ENCODE measurements around the gene SMARCA4. TPM values are rescaled to one million over a fixed set of nuclear protein-coding genes. Genes with fewer than 3 reads are reported as not detected.

Gene SMARCA4
- total and polyA plus RNA-seq, 12 donors, result 46.3 to 124 (median 64.9) TPM

DNA sequence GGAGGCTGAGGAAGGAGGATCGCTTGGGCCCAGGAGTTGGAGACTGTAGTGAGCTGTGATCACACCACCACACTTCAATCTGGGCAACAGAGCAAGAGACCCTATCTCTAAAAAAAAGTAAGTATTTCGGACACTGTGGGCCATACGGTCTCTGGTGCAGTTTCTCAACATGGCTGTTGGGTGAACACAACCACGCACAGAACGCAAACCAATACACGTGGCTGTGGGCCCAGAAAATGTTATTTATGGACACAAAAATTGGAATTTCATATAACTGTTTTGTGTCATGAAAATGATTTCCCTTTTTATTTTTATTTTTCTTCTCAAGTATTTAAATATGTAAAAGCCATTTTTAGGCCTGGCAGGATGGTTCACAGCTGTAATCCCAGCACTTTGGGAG lies 147.9 kb downstream of the SMARCA4 start:
- intact Hi-C loops (cut with DNase I), result loop anchor here in 1 of 2 donors (10.0 kb wide), 1 partner anchor 74 kb away; no protein-coding TSS in a partner anchor
- WGBS, 4 donors, result 82 to 87% (median 86%) methylated on average over 6 of the region's 6 CpGs
- Histone ChIP-seq H3K27ac (peak overlapping the region in 1 of 5 donors; percentile 12), H3K4me1 (replicated peaks in 1 of 2) (no peaks in the 10 kb centered on the region), H3K9me3 (replicated peaks in 1 of 3) (no peaks in the 10 kb centered on the region), H3K27me3 (no peaks in the 10 kb centered on the region), H3K4me3 (no peak overlapping the region), H3K36me3 (replicated peaks in 1 of 2) (peaks cover 0 to 100% of the 10 kb centered on the region in 2 donors)
- DNase-seq, result no peak
- TF ChIP-seq POLR2A (IDR thresholded peaks at IDR 0.05), result no peak
- TF ChIP-seq, protein P1, sequence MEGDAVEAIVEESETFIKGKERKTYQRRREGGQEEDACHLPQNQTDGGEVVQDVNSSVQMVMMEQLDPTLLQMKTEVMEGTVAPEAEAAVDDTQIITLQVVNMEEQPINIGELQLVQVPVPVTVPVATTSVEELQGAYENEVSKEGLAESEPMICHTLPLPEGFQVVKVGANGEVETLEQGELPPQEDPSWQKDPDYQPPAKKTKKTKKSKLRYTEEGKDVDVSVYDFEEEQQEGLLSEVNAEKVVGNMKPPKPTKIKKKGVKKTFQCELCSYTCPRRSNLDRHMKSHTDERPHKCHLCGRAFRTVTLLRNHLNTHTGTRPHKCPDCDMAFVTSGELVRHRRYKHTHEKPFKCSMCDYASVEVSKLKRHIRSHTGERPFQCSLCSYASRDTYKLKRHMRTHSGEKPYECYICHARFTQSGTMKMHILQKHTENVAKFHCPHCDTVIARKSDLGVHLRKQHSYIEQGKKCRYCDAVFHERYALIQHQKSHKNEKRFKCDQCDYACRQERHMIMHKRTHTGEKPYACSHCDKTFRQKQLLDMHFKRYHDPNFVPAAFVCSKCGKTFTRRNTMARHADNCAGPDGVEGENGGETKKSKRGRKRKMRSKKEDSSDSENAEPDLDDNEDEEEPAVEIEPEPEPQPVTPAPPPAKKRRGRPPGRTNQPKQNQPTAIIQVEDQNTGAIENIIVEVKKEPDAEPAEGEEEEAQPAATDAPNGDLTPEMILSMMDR (IDR thresholded peaks at IDR 0.05), result no peak

DNA sequence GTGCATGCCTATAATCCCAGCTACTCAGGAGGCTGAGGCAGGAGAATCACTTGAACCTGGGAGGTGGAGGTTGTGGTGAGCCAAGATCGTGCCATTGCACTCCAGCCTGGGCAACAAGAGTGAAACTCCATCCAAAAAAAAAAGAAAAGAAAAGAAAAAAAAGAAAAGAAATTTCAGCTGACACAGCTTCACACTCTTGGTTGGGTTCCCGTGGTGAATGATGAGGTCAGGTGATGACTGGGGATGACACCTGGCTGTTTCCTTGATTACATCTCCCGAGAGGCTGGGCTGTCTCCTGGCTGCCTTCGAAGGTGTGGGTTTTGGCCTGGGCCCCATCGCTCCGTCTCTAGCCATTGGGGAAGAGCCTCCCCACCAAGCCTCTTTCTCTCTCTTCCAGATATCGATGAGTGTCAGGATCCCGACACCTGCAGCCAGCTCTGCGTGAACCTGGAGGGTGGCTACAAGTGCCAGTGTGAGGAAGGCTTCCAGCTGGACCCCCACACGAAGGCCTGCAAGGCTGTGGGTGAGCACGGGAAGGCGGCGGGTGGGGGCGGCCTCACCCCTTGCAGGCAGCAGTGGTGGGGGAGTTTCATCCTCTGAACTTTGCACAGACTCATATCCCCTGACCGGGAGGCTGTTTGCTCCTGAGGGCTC lies 150.4 kb downstream of the SMARCA4 start:
- Histone ChIP-seq H3K27ac (peak overlapping the region in 2 of 5 donors; percentile 8 to 32), H3K27me3 (no peaks in the 10 kb centered on the region), H3K4me3 (no peak overlapping the region), H3K4me1 (replicated peaks in 1 of 2) (no peaks in the 10 kb centered on the region), H3K9me3 (replicated peaks in 1 of 3) (no peaks in the 10 kb centered on the region), H3K36me3 (replicated peaks in 1 of 2) (peaks cover 0 to 100% of the 10 kb centered on the region in 2 donors)
- WGBS, 4 donors, result 83 to 87% (median 85%) methylated on average over 8 to 15 of the region's 15 CpGs
- intact Hi-C loops (cut with DNase I), result no loop called here
- DNase-seq, result no peak
- TF ChIP-seq, protein P1 (IDR thresholded peaks at IDR 0.05), result no peak
- TF ChIP-seq POLR2A (IDR thresholded peaks at IDR 0.05), result no peak

DNA sequence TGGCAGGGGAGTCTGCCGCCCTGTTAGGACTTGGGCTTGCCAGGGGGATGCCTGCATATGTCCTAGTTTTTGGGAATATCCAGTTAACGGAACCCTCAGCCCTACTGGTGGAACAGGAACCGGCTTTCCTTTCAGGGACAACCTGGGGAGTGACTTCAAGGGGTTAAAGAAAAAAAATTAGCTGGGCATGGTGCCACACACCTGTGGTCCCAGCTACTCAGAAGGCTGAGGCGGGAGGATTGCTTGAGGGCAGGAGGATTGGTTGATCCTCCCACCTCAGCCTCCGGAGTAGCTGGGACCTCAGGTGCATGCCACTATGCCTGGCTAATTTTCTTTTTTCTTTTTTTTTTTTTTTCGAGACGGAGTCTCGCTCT lies 150.9 kb downstream of the SMARCA4 start:
- Histone ChIP-seq H3K4me1 (replicated peaks in 1 of 2) (no peaks in the 10 kb centered on the region), H3K27me3 (no peaks in the 10 kb centered on the region), H3K4me3 (no peak overlapping the region), H3K9me3 (replicated peaks in 1 of 3) (no peaks in the 10 kb centered on the region), H3K27ac (peak overlapping the region in 2 of 5 donors; percentile 8 to 32), H3K36me3 (replicated peaks in 1 of 2) (peaks cover 0 to 100% of the 10 kb centered on the region in 2 donors)
- DNase-seq, result no peak
- intact Hi-C loops (cut with DNase I), result no loop called here
- 67 to 82% (median 69%) methylated on average over 5 to 8 of the region's 8 CpGs for WGBS, 4 donors
- TF ChIP-seq, protein P1 (IDR thresholded peaks at IDR 0.05), result no peak
- TF ChIP-seq POLR2A (IDR thresholded peaks at IDR 0.05), result no peak

Small RNA genes within 50 kb of the gene (small RNA-seq; reads per million reads assigned to genes)
- gene RF02271, result 0 reads per million in 2 donors
- 0 reads per million in 2 donors for gene RN7SL192P

Other genes starting within 250 kb of the SMARCA4 start
- 100 to 1,000 TPM in 8 of 9 donors, 10 to 100 TPM in 1; 73.3 to 196 (median 166) TPM for gene DNM2, start 243.0 kb upstream of the SMARCA4 start, total RNA-seq
- 100 to 1,000 TPM; 103 to 157 (median 124) TPM for gene DNM2, start 243.0 kb upstream of the SMARCA4 start, polyA plus RNA-seq
- 100 to 1,000 TPM in 1 of 9 donors, 10 to 100 TPM in 8; 36.5 to 103 (median 55.7) TPM for gene TMED1, start 124.8 kb upstream of the SMARCA4 start, total RNA-seq
- gene TMED1, start 124.8 kb upstream of the SMARCA4 start, polyA plus RNA-seq, result 10 to 100 TPM; 12.5 to 49.6 (median 34.9) TPM
- 1 to 10 TPM in 7 of 9 donors, under 1 TPM in 2; 0.30 to 5.6 (median 1.9) TPM for gene C19orf38, start 112.6 kb upstream of the SMARCA4 start, total RNA-seq
- 1 to 10 TPM; 1.1 to 2.0 (median 1.9) TPM for gene C19orf38, start 112.6 kb upstream of the SMARCA4 start, polyA plus RNA-seq
- gene CARM1, start 89.5 kb upstream of the SMARCA4 start, total RNA-seq, result 10 to 100 TPM in 8 of 9 donors, 1 to 10 TPM in 1; 8.2 to 36.3 (median 22.0) TPM
- gene CARM1, start 89.5 kb upstream of the SMARCA4 start, polyA plus RNA-seq, result 10 to 100 TPM; 13.8 to 38.1 (median 20.4) TPM
- gene YIPF2, start 32.4 kb upstream of the SMARCA4 start, total RNA-seq, result 10 to 100 TPM; 54.5 to 99.1 (median 74.4) TPM
- gene YIPF2, start 32.4 kb upstream of the SMARCA4 start, polyA plus RNA-seq, result 10 to 100 TPM; 21.1 to 98.9 (median 40.4) TPM
- gene TIMM29, start 32.2 kb upstream of the SMARCA4 start, total RNA-seq, result 10 to 100 TPM; 18.5 to 39.7 (median 28.3) TPM
- 10 to 100 TPM; 10.5 to 19.3 (median 11.6) TPM for gene TIMM29, start 32.2 kb upstream of the SMARCA4 start, polyA plus RNA-seq
- gene LDLR, start 128.4 kb downstream of the SMARCA4 start, total RNA-seq, result 1,000 to 10,000 TPM in 1 of 9 donors, 100 to 1,000 TPM in 6, 10 to 100 TPM in 2; 87.2 to 2,114 (median 219) TPM
- 100 to 1,000 TPM in 2 of 3 donors, 10 to 100 TPM in 1; 35.4 to 121 (median 105) TPM for gene LDLR, start 128.4 kb downstream of the SMARCA4 start, polyA plus RNA-seq
- gene SPC24, start 194.8 kb downstream of the SMARCA4 start, total RNA-seq, result 10 to 100 TPM in 1 of 9 donors, 1 to 10 TPM in 7, under 1 TPM in 1; 0.60 to 16.5 (median 4.9) TPM
- 1 to 10 TPM in 2 of 3 donors, under 1 TPM in 1; 0.84 to 9.8 (median 1.7) TPM for gene SPC24, start 194.8 kb downstream of the SMARCA4 start, polyA plus RNA-seq
- gene KANK2, start 236.5 kb downstream of the SMARCA4 start, total RNA-seq, result 100 to 1,000 TPM in 7 of 9 donors, 10 to 100 TPM in 2; 23.7 to 395 (median 137) TPM
- 100 to 1,000 TPM in 1 of 3 donors, 10 to 100 TPM in 2; 44.4 to 149 (median 62.7) TPM for gene KANK2, start 236.5 kb downstream of the SMARCA4 start, polyA plus RNA-seq